HepG2 (cell line): ENCODE measurements around the gene CPPED1. TPM values are rescaled to one million over a fixed set of nuclear protein-coding genes. Genes with fewer than 3 reads are reported as not detected.

Experiments
- FOSL1 ChIP-seq: sonication (generic); formaldehyde crosslinking; IDR thresholded peaks from 2 replicates; pipeline ENCODE4 v1.9.0; 2021; ENCODE audit warnings: missing genetic modification reagents, borderline replicate concordance
- FOXK2 ChIP-seq: fragments of 450-650 bp; IDR thresholded peaks from 2 replicates; pipeline ENCODE4 v1.6.1; 2016
- NCOA1 ChIP-seq: sonication (generic); formaldehyde crosslinking; IDR thresholded peaks from 2 replicates; pipeline ENCODE4 v1.9.0; 2021; ENCODE audit warnings: missing genetic modification reagents
- NRL ChIP-seq: sonication (generic); formaldehyde crosslinking; IDR thresholded peaks from 2 replicates; pipeline ENCODE4 v1.5.0; 2020; ENCODE audit warnings: missing genetic modification reagents, mild to moderate bottlenecking, moderate library complexity, borderline replicate concordance
- PAWR ChIP-seq: sonication (generic); formaldehyde crosslinking; IDR thresholded peaks from 2 replicates; pipeline ENCODE4 v1.4.0; 2020; ENCODE audit warnings: missing genetic modification reagents, mild to moderate bottlenecking, borderline replicate concordance
- ZBTB10 ChIP-seq: sonication (generic); formaldehyde crosslinking; IDR thresholded peaks from 2 replicates; pipeline ENCODE4 v1.4.0; 2020; ENCODE audit warnings: missing genetic modification reagents, borderline replicate concordance
- ZBTB20 ChIP-seq: sonication (generic); formaldehyde crosslinking; IDR thresholded peaks from 2 replicates; pipeline ENCODE4 v1.8.1; 2023; ENCODE audit warnings: missing genetic modification reagents, low read depth, mild to moderate bottlenecking, borderline replicate concordance
- ZNF251 ChIP-seq: sonication (generic); formaldehyde crosslinking; IDR thresholded peaks from 2 replicates; pipeline ENCODE4 v1.9.0; 2021; ENCODE audit warnings: mild to moderate bottlenecking, missing genetic modification reagents
- ZNF274 ChIP-seq: sonication (generic); formaldehyde crosslinking; IDR thresholded peaks from 2 replicates; pipeline ENCODE4 v1.5.1; 2020; ENCODE audit warnings: mild to moderate bottlenecking, missing genetic modification reagents
- ZNF331 ChIP-seq: sonication (generic); formaldehyde crosslinking; IDR thresholded peaks from 2 replicates; pipeline ENCODE4 v1.4.0; 2020; ENCODE audit warnings: missing genetic modification reagents
- ZNF761 ChIP-seq: sonication (generic); formaldehyde crosslinking; conservative IDR thresholded peaks from 2 replicates; pipeline ENCODE4 v1.4.0; 2020; ENCODE audit warnings: mild to moderate bottlenecking, missing genetic modification reagents
- ZSCAN20 ChIP-seq: sonication (generic); formaldehyde crosslinking; IDR thresholded peaks from 2 replicates; pipeline ENCODE4 v1.4.0; 2020; ENCODE audit warnings: missing genetic modification reagents, mild to moderate bottlenecking, borderline replicate concordance
- polyA plus RNA-seq, 8 experiments: library from polyadenylated mRNA; depleted of rRNA in 3 of 8; stranded (reverse) in 7 of 8; unstranded in 1 of 8; fragments of >200 nt; fragmentation: Illumina TruSeq in 4 of 8; extraction: Trizol in 4 of 8; gene quantifications; 2 replicates each; pipeline versions ENCODE4 v1.2.1 to v1.2.3, GENCODE V29; 2011 to 2016; ENCODE audit warnings: low read depth in 4 of 8, missing spikeins in 1 of 8, mixed read lengths in 1 of 8; ENCODE audit not compliant: insufficient read depth in 1 of 8
- total RNA-seq, 5 experiments: library from RNA; depleted of rRNA; stranded (reverse); fragments of >200 nt; fragmentation: Illumina TruSeq; extraction: Trizol; gene quantifications; 2 replicates each; pipeline ENCODE4 v1.2.3, GENCODE V29; 2016; ENCODE audit warnings: low read depth in 1 of 5
- TF ChIP-seq, protein P1 (sequence below), 2 experiments: fragments of 450-650 bp in 1 of 2; sonication (generic) in 1 of 2; formaldehyde crosslinking in 1 of 2; IDR thresholded peaks; 2 replicates each; pipeline versions ENCODE4 v1.6.1 to v1.8.0; 2016 to 2022; ENCODE audit warnings: antibody characterized with exemption in 1 of 2, mild to moderate bottlenecking in 1 of 2, missing genetic modification reagents in 1 of 2
- TF ChIP-seq, protein P2 (sequence below): sonication (generic); IDR thresholded peaks from 2 replicates; pipeline ENCODE4 v1.6.1; 2016; ENCODE audit warnings: low read depth, borderline replicate concordance
- TF ChIP-seq, protein P3 (sequence below): sonication (generic); formaldehyde crosslinking; IDR thresholded peaks from 2 replicates; pipeline ENCODE4 v1.4.0; 2020; ENCODE audit warnings: mild to moderate bottlenecking, missing genetic modification reagents

Gene CPPED1
- total and polyA plus RNA-seq, 2 of the 13 experiments (the other 11 are each of a cell fraction or from before 2014, with no cell fraction given), result 66.6 to 71.3 TPM

DNA sequence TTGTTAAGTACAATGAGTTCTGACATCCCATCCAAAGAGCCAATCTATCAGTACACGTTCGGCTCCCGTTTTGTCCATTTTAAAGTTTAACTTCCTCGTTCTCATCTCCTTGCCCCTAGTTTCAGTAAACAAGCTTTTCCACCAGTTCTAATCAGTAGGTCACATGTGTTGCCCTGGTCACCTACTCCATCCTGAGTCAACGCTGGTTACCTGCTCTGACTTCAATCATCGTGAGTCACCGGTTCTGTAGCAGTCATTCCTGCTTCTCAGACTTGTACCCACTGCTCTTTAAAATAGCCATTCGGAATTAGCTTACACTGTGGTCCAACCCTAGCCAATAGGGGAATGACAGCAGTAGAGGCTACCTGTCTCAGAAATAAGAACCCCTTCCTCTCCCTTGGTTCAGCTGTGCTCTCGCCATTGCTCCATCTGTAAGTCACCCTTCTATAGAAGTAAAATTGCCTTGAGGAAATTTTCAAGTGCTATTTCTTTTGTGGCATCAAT lies 191.0 kb downstream of the CPPED1 start (continued):
- TF ChIP-seq, protein P1, sequence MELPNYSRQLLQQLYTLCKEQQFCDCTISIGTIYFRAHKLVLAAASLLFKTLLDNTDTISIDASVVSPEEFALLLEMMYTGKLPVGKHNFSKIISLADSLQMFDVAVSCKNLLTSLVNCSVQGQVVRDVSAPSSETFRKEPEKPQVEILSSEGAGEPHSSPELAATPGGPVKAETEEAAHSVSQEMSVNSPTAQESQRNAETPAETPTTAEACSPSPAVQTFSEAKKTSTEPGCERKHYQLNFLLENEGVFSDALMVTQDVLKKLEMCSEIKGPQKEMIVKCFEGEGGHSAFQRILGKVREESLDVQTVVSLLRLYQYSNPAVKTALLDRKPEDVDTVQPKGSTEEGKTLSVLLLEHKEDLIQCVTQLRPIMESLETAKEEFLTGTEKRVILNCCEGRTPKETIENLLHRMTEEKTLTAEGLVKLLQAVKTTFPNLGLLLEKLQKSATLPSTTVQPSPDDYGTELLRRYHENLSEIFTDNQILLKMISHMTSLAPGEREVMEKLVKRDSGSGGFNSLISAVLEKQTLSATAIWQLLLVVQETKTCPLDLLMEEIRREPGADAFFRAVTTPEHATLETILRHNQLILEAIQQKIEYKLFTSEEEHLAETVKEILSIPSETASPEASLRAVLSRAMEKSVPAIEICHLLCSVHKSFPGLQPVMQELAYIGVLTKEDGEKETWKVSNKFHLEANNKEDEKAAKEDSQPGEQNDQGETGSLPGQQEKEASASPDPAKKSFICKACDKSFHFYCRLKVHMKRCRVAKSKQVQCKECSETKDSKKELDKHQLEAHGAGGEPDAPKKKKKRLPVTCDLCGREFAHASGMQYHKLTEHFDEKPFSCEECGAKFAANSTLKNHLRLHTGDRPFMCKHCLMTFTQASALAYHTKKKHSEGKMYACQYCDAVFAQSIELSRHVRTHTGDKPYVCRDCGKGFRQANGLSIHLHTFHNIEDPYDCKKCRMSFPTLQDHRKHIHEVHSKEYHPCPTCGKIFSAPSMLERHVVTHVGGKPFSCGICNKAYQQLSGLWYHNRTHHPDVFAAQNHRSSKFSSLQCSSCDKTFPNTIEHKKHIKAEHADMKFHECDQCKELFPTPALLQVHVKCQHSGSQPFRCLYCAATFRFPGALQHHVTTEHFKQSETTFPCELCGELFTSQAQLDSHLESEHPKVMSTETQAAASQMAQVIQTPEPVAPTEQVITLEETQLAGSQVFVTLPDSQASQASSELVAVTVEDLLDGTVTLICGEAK (IDR thresholded peaks at IDR 0.05), result no peak
- TF ChIP-seq, protein P1 (CRISPR knock-in tag; IDR thresholded peaks at IDR 0.05), result no peak; the same call in 1 of the 2 replicates
- TF ChIP-seq FOXK2, result peak; percentile 94
- TF ChIP-seq NCOA1 (CRISPR knock-in tag), result no peak
- no peak for TF ChIP-seq ZNF761
- TF ChIP-seq NRL (CRISPR knock-in tag), result no peak
- TF ChIP-seq ZNF251 (CRISPR knock-in tag), result no peak
- TF ChIP-seq PAWR, result no peak
- no peak for TF ChIP-seq ZNF274 (CRISPR knock-in tag)
- TF ChIP-seq, protein P2, sequence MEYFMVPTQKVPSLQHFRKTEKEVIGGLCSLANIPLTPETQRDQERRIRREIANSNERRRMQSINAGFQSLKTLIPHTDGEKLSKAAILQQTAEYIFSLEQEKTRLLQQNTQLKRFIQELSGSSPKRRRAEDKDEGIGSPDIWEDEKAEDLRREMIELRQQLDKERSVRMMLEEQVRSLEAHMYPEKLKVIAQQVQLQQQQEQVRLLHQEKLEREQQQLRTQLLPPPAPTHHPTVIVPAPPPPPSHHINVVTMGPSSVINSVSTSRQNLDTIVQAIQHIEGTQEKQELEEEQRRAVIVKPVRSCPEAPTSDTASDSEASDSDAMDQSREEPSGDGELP, result peak; percentile 82; the same call in 1 of the 2 replicates
- peak; percentile 72; the same call in 1 of the 2 replicates for TF ChIP-seq FOSL1 (CRISPR knock-in tag)
- TF ChIP-seq ZSCAN20 (CRISPR knock-in tag), result no peak
- TF ChIP-seq ZBTB10, result peak; percentile 43; the same call in 1 of the 2 replicates
- TF ChIP-seq, protein P3, sequence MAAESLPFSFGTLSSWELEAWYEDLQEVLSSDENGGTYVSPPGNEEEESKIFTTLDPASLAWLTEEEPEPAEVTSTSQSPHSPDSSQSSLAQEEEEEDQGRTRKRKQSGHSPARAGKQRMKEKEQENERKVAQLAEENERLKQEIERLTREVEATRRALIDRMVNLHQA, result no peak
- TF ChIP-seq ZNF331 (CRISPR knock-in tag), result no peak; the same call in 1 of the 2 replicates
- peak; percentile 67 for TF ChIP-seq ZBTB20
